ENCODE results near the gene TMPRSS5.

The TMPRSS5 gene

GRCh38 chr11:113670149-113670830 lies 35.8 kb downstream of the TMPRSS5 start:
- DNase-seq (ENCODE audit: low read depth, low spot score): no peak

GRCh38 chr11:113668255-113668654 lies 37.9 kb downstream of the TMPRSS5 start:
- no peak for DNase-seq (ENCODE audit: low read depth, low spot score)

- no peak for DNase-seq (ENCODE audit: low read depth, low spot score)
These were observed 38.3 kb downstream of the TMPRSS5 start for GRCh38 chr11:113667801-113668200.

DNA sequence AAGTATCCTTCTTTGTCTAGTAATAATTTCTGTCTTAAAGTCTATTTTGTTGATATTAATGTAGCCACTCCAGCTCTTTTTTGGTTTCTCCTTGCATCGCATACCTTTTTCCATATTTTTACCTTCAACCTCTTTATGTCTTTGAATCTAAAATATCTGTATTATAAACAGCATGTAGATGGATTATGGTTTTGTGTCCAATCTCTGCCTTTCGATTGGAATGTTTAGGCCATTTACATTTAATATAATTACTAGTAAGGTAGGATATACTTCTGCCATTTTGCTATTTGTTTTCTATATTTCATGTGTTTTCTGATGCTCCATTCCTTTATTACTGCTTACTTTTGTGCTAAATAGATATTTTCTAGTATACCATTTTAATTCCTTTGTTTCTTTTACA lies 39.5 kb downstream of the TMPRSS5 start:
- no peak for DNase-seq (ENCODE audit: low read depth, low spot score)

DNA sequence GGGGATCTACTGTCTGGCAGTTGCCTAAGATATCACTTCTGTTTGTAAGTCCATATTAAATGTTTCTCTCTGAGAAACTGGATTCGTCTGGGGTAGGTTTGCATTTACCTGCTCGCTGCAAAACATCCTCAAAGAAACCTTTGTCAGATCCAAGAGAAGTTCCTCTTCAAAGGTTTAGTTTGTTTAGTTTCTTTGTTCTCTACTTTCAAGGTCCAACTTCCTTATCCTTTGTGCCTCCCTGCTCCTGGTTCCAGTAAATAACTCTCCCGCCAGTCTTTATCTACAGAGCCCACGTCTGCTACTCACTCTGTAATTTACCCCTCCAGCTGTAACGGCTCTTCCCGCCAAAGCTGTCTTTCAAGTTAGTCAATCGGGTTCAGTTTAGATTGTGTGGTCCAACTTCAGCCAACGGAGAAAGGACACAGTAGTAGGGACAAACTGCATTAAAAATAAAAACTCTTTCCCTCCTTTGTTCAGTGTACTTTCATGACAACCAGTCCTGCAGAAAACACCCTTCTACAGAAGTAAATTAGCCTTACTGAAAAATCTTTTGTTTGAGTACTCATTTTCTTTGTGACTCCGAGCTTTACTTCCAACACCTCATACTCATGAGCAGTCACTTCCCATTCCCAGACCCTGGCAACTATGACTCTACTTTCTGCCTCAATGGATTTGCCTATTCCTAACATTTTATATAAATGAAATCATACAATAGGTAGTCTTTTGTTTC lies 41.0 kb downstream of the TMPRSS5 start:
- DNase-seq (ENCODE audit: low read depth, low spot score): no peak

DNA sequence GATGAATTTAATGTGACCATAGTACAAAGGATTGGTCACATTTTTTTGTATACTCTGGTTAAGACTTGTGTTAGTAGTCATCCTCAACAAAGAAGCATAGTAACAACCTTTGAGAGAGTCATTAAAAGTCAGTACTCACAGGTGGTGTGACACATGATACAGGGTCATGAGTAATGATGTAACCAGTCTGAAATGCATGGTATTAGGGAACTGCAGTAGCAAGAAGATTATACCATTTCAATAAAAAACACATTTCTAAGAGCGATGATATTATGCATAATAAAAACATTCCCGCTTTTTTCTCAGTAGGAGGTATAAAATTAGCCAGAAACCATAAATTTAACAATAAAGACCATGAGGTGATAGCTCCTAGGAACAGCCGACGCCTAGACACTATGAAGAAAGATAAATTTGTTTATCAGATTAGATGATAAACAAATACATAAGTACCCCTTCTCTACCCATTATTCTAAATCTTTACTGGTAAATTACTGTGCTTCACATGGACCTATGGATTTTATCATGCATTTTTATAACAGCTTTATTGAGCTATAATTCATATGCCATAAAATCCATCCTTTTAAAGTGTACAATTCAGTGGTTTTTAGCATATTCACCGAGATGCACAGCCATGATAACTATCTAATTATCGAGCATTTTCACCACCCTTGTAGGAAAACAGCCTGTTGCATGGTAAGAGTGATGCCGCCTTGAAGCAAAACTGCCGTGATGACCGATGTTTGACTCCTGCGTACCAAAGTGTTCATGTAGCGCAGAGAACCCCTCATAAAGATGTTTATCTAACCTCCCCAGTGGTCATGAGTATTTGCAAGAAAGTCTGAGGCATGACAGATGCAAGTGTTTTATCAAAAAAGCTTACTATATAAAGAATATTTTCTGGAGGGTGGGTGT lies 41.8 kb downstream of the TMPRSS5 start:
- no peak for DNase-seq (ENCODE audit: low read depth, low spot score)

DNA sequence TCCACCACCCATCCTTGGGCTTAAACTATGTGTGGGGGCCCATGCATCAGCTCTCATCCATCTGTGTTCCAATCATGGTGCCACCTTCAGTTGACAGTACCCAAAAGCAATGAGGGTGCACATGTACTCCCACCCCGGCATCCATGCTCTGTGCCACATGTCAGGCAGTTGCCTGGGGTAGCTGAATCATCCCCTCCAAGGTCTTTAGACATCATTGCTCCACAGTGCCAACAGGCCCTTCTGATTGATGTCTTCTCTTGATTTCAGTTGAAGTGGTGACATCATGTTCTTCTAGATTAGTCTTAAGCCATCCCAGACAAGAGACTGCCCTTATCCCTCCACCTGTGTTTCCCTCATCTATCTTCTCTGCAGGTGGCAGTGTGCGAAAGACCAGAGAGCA lies 42.5 kb downstream of the TMPRSS5 start:
- DNase-seq (ENCODE audit: low read depth, low spot score): no peak

- DNase-seq (ENCODE audit: low read depth, low spot score): no peak
These were observed 50.3 kb downstream of the TMPRSS5 start for GRCh38 chr11:113655771-113656170.

- no peak for DNase-seq (ENCODE audit: low read depth, low spot score)
These were observed 55.1 kb downstream of the TMPRSS5 start for GRCh38 chr11:113651023-113651422.

DNA sequence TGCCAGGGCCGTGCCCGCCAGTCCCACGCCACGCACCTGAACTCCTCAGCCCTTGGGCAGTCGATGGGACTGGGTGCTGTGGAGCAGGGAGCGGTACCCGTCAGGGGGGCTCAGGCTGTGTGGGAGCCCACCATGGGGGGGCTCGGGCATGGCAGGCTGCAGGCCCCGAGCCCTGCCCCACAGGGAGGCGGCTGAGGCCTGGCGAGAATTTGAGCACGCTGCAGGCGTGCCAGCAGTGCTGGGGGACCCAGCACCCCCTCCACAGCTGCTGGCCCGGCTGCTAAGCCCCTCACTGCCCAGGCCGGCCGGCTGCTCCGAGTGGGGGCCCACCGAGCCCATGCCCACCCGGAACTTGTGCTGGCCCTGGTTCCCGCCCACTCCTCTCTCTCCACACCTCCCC lies 56.8 kb downstream of the TMPRSS5 start:
- DNase-seq (ENCODE audit: low read depth, low spot score): no peak

DNA sequence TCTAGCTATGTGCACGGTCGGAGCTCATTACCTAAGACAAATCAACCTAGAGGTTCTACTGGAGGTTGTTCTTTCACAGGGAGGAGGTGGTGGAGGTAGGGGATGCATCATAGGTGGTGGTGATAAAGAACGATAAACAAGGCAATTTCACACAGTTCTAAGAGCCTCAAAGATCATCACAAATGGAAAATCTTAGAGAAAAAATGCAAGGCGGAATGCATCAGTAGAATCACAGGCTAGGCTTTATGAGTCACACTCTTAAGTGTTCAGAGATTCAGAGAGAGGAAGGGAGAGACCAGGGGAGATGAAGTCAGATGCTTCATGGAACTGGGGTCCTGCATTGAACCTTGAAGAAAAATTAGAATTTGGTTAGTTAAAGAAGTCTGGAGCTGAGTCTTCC lies 58.3 kb downstream of the TMPRSS5 start:
- DNase-seq (ENCODE audit: low read depth, low spot score): no peak

GRCh38 chr11:113647108-113647507 lies 59.0 kb downstream of the TMPRSS5 start:
- no peak for DNase-seq (ENCODE audit: low read depth, low spot score)

- no peak for DNase-seq (ENCODE audit: low read depth, low spot score)
These were observed 60.3 kb downstream of the TMPRSS5 start for GRCh38 chr11:113645593-113646349.

- no peak for DNase-seq (ENCODE audit: low read depth, low spot score)
These were observed 61.5 kb downstream of the TMPRSS5 start for GRCh38 chr11:113644605-113645004.

DNA sequence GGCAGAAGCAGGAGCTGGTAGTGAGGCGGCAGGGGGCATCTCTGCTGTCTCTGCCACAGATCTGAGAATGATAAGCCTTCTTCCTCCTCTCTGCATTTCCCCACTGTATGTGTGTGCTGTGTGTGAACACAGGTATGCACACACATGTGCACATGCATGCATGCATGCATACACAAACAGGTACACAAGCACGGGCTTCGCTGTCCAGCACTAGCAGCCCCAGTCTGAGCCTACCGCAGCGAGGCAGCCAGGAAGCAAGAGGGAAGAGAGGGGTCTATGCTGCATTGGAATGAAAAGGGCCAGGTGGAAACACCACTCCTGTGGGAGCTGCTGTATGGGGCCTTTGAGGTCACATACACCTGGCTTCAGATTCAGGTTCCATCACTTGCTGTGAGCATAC lies 62.4 kb downstream of the TMPRSS5 start:
- no peak for DNase-seq (ENCODE audit: low read depth, low spot score)

DNA sequence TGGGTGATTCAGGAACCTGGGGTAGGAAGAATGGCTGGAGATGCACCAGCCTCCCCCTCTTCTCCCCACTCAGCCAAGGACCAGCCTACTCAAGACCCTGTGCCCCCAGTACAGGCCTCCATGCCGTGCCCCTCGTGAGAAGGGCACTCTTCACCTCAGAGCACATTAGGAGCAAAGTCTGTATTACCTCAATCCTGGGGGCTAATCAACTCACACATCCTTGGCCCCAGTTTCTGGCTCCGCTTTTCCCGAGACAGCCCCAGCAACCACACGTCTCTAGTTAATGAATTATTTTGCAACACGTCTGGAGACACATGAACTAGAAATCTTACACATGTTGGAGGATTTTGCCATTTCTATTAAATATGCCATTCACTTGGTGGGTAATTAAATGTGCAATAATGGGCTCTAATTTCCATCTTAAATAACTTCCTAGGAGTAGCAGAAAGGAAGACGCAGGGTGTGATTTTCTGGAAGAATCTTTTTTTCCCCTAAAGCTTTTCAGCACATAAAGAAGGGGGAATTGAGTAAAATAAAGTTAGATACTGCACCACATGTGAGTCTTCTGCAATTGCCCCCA lies 63.0 kb downstream of the TMPRSS5 start:
- no peak for DNase-seq (ENCODE audit: low read depth, low spot score)

- DNase-seq (ENCODE audit: low read depth, low spot score): no peak
These were observed 64.0 kb downstream of the TMPRSS5 start for GRCh38 chr11:113642090-113642489.

DNA sequence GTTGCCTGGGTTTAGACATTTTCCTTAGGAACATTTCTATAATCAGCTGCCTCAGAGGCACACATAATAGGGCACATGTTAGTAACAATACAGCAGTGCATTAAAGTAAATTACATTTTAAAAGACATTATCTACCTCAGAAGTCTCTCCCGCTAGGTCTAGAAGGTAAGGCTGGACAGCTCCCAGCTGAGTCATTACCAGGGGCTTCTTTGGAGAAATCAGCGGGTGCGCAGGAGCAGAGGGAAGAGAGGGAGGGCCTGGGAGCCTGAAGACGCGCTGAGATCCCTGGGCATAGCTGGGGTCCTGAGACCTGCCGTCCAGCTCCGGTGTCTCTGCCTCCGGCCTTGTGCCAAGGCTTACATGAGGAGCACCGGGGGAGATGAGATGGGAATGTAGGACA lies 67.7 kb downstream of the TMPRSS5 start:
- DNase-seq (ENCODE audit: low read depth, low spot score): no peak

DNA sequence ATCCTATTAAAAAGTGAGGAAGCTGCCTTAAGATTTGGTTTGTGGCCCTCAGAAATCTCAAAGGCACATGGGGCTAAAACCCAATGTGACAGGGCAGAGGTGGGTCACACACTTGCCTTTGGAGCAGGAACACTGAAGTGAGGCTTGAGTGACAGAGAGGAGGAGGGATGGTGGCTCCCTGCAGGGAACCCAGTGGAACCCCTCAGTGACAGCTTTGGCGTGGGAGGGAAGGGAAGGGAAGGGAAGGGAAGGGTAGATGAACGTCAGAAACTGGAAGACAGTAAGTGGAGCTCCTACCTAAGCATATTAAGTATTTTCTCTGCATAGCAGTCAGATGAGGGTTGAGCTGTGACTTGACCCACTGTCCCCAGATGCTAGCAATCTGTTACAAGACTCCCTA lies 68.5 kb downstream of the TMPRSS5 start:
- no peak for DNase-seq (ENCODE audit: low read depth, low spot score)
